AML-193 (cell line): ENCODE measurements around the gene CD93.

Experiments used
- DNase-seq, 2 experiments: peaks; one replicate each; lab custom pipeline; 2025; lab: John Stamatoyannopoulos, UW

CD93 gene

DNA sequence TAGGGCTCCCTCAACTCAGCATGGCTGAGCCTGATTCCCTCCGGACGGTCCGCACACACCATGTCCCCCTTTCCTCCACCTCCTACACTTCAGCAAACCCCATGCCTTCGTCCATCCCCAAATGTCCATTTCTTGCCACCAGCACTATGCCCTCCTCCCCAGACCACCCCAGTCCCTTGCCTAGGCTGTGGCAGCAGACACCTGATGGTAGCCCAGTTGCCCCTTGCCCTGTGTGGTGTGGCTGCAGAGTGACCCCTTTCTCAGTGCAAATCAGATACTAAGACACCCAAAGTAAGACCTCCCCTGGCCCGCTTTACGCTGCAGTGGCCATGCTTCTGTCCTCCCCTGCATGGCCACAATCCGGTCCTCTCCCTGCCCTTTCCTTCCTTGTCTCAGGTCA is 34.1 kb upstream of the CD93 start:
- DNase-seq: no peak

- DNase-seq: no peak
Observed at GRCh38 chr20:23119456-23120216, 33.5 kb upstream of the CD93 start.

DNA sequence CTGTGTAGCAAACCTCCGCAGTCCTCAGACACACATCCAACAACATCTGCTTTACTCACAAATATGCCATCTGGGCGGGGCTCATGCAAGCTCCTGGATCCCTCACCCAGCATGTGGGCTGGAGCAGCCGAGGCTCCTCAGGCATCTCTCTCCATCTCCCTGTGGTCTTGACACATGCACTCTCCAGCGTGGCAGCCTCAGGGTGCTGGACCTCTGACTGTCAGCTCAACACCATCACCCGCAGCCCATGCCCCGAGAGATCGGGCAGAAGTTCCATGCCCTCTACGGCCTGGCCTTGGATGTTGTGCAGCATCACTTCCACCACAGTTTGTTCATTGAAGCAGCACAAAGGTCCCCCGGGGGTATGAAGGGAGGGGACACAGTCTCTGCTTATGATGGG is 32.6 kb upstream of the CD93 start:
- no peak for DNase-seq

GRCh38 chr20:23118144-23118543 is 32.0 kb upstream of the CD93 start:
- no peak for DNase-seq

DNA sequence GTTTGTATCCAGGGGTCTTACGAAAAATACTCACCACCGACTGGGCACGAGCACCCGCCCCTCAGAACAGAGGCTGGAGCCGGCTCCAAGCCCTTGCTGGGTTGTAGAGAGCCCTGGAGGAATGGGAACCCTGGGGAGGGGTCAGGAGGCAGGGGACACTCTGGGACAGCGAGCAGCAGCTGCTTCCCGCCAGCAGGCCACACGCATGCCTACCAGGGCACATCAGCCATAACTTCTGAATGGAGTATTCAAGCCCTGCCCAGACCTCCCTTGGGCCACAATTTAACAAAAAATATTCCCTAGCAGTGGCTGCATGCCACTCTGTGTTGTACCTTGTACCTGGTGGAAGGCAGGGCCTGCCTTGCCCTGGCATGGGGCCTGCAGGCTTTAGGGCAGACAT is 31.6 kb upstream of the CD93 start:
- no peak for DNase-seq

DNA sequence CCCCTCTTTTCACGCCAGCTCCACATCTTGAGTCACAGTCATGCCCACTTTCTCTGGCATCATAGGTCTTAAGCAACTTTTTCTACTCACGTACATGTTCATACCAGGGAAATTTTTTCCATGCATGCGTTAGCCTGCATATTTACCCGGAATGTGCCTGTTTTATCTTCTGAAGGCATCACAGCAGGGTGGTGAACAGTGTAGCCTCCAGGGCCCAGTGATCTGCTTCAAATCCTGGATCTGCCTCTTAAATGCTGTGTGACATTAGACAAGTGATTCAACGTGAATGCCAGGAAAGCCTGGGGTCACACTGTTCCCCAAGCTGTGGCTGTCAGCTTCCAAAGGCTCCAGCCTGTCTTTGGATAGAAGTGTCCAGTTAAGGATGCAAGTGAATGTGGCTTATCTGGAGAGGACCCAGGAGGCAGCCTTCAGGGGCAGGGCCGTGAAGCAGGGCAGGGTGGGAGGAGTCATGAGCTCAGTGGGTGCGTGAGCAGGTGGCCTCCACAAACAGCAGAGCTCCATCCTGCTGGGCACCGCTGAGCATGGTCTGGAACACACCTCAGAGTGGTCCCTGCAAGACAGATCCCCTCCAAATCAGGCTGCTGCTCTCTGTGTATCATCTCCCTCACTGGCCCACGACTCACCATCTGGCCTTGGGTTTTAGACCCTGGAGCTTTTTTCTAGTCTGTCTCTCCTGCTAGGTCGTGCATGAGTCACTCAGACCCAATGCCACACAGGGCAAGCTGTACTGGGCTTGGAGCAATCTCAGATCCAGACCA is 30.4 kb upstream of the CD93 start:
- no peak for DNase-seq

GRCh38 chr20:23115822-23116221 is 29.7 kb upstream of the CD93 start:
- DNase-seq: peak; percentile 23 to 30

- DNase-seq: no peak
Observed at GRCh38 chr20:23114448-23115082, 28.4 kb upstream of the CD93 start.

- DNase-seq: peak; percentile 27 to 45
Observed at GRCh38 chr20:23114018-23114417, 27.9 kb upstream of the CD93 start.

DNA sequence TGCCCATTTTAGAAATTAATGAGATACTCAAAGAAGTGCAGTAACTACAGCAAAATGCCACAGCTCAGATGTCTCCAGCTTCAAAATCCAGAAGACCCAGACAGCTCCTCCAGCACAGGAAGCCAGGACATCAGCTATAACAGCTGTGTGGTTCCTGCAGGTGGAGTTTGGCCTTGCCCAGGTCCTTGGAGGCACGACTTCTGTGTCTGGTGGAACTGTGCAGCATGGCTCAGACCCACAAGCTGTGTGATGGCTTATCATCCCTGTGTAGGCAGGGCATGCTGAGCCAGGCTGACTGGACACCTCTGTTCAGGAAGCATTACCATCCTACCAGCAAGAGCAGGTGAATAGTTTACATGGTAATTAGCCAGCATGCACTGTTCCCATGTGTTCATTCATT is 26.5 kb upstream of the CD93 start:
- DNase-seq: no peak

GRCh38 chr20:23111944-23112342 is 25.8 kb upstream of the CD93 start:
- no peak for DNase-seq

DNA sequence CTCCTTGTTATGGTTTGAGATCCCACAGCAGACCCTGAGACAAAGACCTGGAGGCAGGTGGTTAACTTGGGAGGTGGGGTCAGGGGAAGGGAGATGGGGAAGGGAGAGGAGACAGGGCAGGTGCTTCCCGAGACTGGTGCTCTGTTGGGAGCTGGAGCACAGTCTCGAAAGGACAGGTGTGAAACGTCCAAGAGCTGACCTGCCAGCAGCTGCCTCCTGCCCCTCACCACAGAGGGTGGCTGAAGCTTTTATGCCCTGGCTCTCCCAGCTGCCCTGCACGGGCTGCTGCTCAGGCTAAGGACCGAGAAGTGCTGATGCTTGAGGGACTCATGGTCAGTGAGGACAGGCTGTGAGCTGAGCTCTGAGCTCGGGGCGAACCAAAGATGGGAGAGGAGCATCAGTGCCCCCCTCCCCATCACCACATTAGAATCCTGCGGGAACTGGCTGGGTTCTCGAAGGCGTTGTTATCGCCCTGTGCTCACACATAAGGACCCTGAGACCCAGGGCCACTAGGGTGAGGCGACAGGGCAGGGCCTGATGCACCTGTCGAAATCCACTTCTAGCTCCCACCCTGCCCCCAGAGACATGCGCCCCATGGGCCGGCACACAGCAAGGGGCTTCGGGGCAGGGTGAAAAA is 25.3 kb upstream of the CD93 start:
- DNase-seq: no peak

DNA sequence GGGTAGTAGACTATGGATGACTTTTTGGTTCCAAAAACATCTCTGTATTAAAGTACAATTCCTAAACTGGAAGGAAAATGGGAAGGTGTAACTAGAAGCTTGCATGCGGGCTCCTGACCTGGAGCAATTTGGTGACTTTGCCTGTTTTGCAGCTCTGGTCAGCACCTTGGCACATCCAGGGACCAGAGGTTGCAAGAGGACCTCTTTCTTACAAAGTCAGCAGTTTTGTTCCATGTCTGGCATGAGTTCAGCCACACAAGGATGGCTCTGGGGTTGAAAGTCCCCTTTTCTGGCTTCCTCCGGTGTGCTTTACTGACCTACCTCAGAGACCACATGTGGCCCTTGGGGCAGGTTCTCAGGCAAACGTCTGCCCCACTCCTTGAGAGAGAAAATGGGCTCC is 22.7 kb upstream of the CD93 start:
- no peak for DNase-seq

GRCh38 chr20:23107466-23107865 is 21.3 kb upstream of the CD93 start:
- no peak for DNase-seq

GRCh38 chr20:23106271-23106851 is 20.2 kb upstream of the CD93 start:
- DNase-seq: no peak

DNA sequence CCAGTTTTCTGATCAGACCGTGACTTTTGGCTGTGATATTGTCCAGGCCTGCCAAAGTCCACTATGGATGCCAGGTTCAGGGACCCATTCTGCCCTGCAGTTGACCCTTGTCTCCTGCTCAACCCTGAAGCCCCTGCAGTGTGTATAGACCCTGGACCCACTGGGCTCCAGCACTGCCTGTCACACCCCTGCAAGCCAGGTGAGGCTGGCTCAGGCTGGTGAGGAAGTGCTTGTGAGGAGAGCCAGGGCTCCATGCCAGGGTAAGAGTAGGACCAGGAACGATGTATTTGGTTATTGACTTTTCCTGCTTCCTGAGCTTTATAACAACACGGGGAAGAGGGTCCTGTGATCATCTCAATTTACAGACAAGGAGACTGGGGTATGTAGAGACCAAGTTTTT is 19.1 kb upstream of the CD93 start:
- DNase-seq: no peak

DNA sequence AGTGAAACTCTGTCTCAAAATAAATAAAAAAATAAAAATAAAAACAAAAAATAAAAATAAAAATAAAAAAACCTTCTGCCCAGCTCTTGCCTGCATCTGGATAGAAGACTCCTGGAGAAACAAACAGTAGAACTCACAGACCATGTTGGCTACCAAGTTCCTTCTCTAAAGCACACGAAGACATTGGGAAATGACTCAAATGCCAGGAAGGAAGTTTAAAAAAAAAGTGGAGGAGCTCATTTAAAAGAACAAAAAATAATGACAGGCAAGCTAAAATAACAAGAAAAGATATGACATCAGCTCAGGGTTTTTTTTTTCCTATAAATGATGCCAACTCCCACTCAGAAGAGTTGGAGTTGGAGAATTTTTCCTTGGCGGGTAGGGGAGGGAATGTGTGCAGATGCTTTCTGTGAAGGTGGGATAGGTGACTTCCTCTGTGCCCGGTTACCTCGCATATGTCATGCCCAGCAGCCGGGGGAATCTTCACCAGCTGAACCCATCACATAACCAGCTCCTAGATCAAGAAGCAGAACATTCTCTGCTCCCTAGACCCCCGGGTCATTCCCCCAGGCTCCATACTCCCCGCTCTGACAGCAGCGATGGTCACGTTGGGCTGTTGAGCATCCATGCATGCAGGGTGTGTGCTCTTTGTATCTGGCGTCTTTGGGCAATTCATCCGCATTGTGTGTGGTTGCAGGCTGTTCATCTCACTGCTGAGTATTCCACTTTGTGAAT is 17.3 kb upstream of the CD93 start:
- DNase-seq: peak; percentile 73 to 83

GRCh38 chr20:23101696-23102406 is 15.7 kb upstream of the CD93 start:
- peak; percentile 51 to 58 for DNase-seq

GRCh38 chr20:23100720-23101107 is 14.6 kb upstream of the CD93 start:
- DNase-seq: no peak

- no peak for DNase-seq
Observed at GRCh38 chr20:23099791-23100719, 13.9 kb upstream of the CD93 start.
